GM19023 (cell line): ENCODE measurements around the gene LRMDA.

Experiments used
- ATAC-seq: cut with Tn5 transposase; IDR thresholded peaks from one replicate; pipeline ENCODE4 v1.9.1; 2021; ENCODE audit warnings: mild to moderate bottlenecking, moderate library complexity; ENCODE audit not compliant: unreplicated experiment

The LRMDA gene

GRCh38 chr10:76394707-76395042 is 963.3 kb downstream of the LRMDA start:
- no peak for ATAC-seq

DNA sequence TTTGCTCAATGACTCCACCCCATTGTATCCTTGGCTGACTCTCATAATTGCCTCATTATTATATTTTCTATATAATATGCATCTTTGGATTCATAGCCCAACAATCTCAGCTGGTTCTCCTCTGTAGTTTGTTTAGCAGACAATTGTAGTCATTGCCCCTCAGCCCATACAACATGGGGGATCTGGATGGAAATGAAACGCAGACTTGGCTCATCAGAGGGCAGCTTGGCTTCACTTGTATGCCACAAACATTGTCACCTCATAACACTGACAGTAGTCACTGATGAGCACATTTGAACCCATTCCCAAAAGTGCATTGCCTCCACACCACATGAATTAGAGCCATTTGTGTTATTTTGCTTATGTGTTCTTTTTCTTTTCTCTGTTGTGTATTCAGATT is 963.8 kb downstream of the LRMDA start:
- no peak for ATAC-seq

DNA sequence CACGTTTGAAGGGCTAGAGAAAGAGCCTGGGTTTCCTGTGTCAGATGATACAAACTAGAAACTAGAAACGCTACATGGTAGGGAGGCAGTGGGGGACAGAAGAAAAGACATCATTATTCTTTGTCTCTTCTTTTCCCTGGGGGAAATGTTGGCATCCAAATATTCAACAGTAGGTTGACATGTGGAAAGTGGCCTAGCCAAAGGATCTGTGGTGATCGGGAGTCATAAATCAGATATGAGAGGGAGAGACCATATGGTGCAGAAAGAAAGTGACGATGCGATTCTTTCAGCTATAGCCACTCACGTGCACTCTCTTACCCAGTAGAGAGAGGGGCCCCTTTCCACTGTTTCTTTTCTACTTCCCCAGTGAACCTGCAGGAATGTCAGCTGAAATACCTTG is 964.7 kb downstream of the LRMDA start:
- no peak for ATAC-seq

- ATAC-seq, result no peak
Observed at GRCh38 chr10:76397181-76398042, 966.0 kb downstream of the LRMDA start.

GRCh38 chr10:76398043-76398710 is 966.8 kb downstream of the LRMDA start:
- ATAC-seq, result no peak

DNA sequence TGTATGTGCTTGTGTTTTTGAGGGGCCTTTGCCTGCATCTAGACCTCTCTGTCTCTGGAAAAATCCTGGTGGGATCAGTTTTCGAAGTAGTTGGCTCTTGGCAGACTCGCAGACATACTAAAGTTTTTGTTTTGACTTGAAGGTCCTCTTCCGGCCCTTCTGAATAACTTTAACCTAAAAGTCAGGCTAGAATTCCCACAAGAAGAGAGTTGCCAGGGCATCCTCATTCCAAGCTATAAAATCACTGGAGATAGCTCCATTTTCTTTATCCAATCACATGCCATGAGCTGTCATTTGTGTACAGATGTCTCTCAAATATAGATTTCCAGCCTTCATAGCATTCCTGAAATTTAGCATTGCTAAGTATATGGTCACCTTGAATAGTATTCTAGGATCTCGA is 967.8 kb downstream of the LRMDA start:
- no peak for ATAC-seq

GRCh38 chr10:76401006-76401405 is 969.6 kb downstream of the LRMDA start:
- ATAC-seq, result no peak

- ATAC-seq, result no peak
Observed at GRCh38 chr10:76403912-76404311, 972.5 kb downstream of the LRMDA start.

DNA sequence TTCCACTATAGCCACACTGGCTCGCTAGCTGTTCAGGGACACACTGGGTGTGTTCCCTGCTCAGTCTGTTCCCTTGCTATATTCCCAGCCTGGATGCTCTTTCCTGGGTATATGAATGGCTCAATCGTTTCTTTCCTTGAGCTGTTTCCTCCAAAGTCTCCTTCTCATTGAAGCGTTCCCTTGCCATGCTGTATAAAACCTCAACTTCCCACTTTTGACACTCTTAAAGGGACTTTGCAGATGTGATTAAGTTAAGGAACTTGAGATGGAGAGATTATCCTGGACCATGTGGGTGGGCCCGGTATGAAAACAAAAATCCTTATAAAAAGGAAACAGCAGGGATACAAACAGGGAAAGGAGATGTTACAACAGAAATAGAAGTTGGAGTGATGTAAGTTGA is 973.1 kb downstream of the LRMDA start:
- ATAC-seq, result no peak

DNA sequence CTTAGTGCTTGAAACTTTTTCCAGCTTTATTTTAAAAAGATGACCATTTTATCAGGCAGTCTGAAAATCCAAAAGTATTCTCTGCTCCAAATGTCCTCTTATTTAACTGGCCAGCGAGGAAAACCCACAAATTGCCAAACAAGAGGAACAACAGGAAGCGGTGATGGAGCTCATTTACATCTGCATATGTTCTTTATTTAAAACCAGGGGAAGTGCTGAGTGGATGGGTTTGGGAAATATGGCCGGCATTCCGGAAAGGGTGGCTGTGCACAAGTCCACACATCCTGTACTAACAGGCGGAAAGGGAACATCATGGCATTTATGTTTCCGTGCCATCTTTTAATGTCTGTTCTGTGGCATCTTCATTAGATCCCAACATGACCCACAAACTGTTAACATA is 974.5 kb downstream of the LRMDA start:
- ATAC-seq, result no peak

DNA sequence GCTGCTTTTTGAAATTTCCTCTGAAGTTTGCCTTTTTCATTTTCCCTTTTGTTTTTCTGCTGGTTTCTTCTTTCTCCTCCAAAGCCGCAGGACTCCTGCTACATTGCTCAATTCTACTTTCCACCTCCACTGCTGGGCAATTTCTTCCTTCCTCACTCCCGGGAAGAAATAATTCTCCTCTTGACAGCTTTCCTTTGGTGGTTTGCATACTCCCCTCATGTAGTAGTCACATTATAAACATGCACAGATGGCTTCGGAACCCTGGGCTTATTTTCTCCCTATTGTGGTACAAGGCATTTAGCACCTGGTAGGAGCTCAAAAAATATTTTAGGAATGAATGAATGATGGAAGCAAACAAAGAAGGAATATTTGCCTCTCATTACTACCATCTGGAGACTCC is 977.2 kb downstream of the LRMDA start:
- no peak for ATAC-seq

GRCh38 chr10:76411729-76412435 is 980.5 kb downstream of the LRMDA start:
- ATAC-seq, result no peak

DNA sequence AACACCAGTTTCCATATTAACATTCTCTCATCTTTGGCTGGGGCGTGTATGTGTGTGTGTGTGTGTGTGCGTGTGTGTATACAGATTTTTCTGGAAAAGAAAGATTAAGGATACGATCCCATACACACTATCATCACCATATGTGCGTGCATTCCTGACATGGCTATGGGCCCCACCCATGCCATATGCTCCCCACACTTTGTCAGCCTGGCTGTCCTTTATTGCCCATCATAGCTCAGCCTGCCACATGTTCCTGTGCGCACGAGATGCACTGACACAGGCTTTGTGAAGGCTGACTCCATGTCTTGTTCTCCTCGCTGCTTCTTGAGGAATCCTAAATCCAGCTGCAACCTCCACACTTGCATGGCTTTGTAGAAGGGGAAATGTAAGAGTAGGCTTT is 984.1 kb downstream of the LRMDA start:
- ATAC-seq, result no peak

- ATAC-seq, result no peak
Observed at GRCh38 chr10:76416642-76417041, 985.2 kb downstream of the LRMDA start.

- no peak for ATAC-seq
Observed at GRCh38 chr10:76420725-76421124, 989.3 kb downstream of the LRMDA start.

- ATAC-seq, result no peak
Observed at GRCh38 chr10:76422769-76423168, 991.3 kb downstream of the LRMDA start.

DNA sequence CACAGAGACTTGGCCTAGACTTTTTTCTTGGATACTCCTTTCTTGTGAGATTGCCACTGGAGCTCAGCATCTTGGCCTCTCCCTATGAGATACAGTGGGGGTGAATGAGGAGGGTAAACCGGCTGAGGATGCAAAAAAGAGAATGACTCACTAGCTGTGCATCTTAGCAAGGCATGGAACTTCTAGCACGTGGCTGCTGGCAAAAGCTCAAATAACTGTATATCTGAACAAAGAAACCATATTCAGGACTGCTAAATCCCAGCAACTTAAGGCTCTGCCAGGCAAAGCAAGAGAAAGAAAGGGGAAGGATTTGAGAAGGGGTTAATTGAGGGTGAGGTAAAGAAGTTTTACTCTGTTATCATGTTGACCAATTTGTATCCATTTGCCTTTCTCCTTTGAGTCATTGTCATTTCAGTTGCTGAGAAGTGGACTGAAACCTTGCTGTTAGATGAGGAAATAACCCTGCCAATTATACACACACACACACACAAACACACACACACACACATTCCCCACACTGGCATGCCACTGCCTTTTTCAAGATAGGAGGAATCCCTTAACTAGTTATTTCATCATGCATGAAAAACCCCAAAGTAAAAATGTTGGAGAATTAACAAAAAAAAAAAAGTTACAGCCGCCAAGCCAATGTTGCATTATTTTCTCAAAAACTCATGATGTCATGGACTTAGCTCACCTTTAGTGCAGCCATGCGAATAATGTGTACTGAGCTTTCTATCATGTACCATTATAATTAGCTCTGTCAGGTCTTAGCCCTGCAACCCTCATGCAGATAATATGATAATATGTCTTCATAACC is 997.3 kb downstream of the LRMDA start:
- no peak for ATAC-seq

GRCh38 chr10:76429368-76430060 is 998.1 kb downstream of the LRMDA start:
- ATAC-seq, result no peak

DNA sequence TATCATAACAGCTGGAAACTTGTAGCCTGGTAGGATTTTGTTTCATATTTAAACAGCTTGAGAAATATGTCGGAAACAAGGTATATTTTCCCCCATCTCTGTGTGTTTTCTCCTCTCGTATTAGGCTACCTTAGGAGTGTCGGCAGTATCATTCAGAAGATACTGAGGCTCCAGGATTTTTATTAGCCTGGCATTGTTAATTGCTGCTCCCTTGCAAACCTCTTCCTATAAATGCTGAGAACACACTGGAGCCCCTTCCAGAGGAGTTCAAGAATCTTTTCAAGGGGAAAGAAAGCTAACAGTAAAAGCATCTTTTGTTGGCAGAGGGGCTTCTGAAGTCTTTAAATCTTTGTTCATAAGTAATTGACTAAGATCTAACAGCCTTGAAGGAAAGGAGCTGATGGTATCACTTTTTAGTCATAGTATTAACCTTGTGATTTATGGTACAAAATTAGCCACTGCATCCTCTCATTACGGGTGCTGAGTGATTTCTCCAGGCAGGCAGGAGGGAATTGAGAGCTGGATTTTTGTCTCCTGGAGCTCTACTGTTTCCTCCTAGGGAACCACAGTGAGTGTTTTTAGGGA is 998.7 kb downstream of the LRMDA start:
- ATAC-seq, result no peak
